HL-60 (cell line): ENCODE measurements around the gene KLHDC10.
"Not testable (repeated sequence)": the region's sequence is repeated elsewhere in the genome, so short reads cannot be mapped to it uniquely, and the experiment has no call there.

ENCODE experiments used
- DNase-seq, 2 experiments: peaks; one replicate each; pipeline ENCODE4 v3.0.0-alpha.2; 2010 to 2020; ENCODE audit warnings: low read depth in 1 of 2, low spot score in 1 of 2
- H3K27ac ChIP-seq: fragments of 250-450 bp; sonication (Bioruptor Pico); replicated peaks from 2 replicates; pipeline ENCODE4 v1.5.1; 2020; ENCODE audit warnings: mild to moderate bottlenecking, moderate library complexity
- H3K27me3 ChIP-seq: fragments of 250-450 bp; sonication (Bioruptor Pico); 2 replicates; pipeline ENCODE4 v1.5.1; 2021; ENCODE audit warnings: mild to moderate bottlenecking, moderate library complexity; ENCODE audit not compliant: insufficient read depth, poor library complexity, severe bottlenecking
- H3K4me3 ChIP-seq: replicated peaks from 2 replicates; pipeline ENCODE4 v1.5.1; 2011; ENCODE audit warnings: mild to moderate bottlenecking, control low read depth, low read length; ENCODE audit not compliant: insufficient read depth
- GABPA ChIP-seq: IDR thresholded peaks from 2 replicates; pipeline ENCODE4 v1.6.1; 2012; ENCODE audit warnings: low read depth
- POLR2AphosphoS5 ChIP-seq: IDR thresholded peaks from 2 replicates; pipeline ENCODE4 v1.6.1; 2012; ENCODE audit warnings: low read depth
- REST ChIP-seq: IDR thresholded peaks from 2 replicates; pipeline ENCODE4 v1.6.1; 2012; ENCODE audit warnings: low read depth; ENCODE audit not compliant: insufficient replicate concordance
- SPI1 ChIP-seq: IDR thresholded peaks from 2 replicates; pipeline ENCODE4 v1.6.1; 2012; ENCODE audit warnings: low read depth, mild to moderate bottlenecking, borderline replicate concordance
- TF ChIP-seq, protein P1 (sequence below): IDR thresholded peaks from one replicate; pipeline ENCODE4 v1.5.1; 2011; ENCODE audit warnings: low read length, control low read depth, inconsistent platforms; ENCODE audit not compliant: insufficient read depth

Gene KLHDC10

GRCh38 chr7:130037703-130038102 lies 32.6 kb upstream of the KLHDC10 start:
- no peak for DNase-seq
- TF ChIP-seq GABPA, result no peak
- TF ChIP-seq REST, result no peak
- TF ChIP-seq POLR2AphosphoS5, result no peak
- TF ChIP-seq, protein P1, sequence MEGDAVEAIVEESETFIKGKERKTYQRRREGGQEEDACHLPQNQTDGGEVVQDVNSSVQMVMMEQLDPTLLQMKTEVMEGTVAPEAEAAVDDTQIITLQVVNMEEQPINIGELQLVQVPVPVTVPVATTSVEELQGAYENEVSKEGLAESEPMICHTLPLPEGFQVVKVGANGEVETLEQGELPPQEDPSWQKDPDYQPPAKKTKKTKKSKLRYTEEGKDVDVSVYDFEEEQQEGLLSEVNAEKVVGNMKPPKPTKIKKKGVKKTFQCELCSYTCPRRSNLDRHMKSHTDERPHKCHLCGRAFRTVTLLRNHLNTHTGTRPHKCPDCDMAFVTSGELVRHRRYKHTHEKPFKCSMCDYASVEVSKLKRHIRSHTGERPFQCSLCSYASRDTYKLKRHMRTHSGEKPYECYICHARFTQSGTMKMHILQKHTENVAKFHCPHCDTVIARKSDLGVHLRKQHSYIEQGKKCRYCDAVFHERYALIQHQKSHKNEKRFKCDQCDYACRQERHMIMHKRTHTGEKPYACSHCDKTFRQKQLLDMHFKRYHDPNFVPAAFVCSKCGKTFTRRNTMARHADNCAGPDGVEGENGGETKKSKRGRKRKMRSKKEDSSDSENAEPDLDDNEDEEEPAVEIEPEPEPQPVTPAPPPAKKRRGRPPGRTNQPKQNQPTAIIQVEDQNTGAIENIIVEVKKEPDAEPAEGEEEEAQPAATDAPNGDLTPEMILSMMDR, result no peak
- TF ChIP-seq SPI1, result no peak
- H3K27ac ChIP-seq, result no peak overlapping the region
- no peak overlapping the region for H3K4me3 ChIP-seq
- no peaks in the 10 kb centered on the region for H3K27me3 ChIP-seq

- H3K27ac ChIP-seq, result no peak overlapping the region
- TF ChIP-seq GABPA (no peak), REST (no peak), POLR2AphosphoS5 (no peak), SPI1 (no peak)
- TF ChIP-seq, protein P1, result no peak
- H3K27me3 ChIP-seq, result no peaks in the 10 kb centered on the region
- no peak overlapping the region for H3K4me3 ChIP-seq
- no peak for DNase-seq
Measured at GRCh38 chr7:130040576-130040975, 29.8 kb upstream of the KLHDC10 start.

DNA sequence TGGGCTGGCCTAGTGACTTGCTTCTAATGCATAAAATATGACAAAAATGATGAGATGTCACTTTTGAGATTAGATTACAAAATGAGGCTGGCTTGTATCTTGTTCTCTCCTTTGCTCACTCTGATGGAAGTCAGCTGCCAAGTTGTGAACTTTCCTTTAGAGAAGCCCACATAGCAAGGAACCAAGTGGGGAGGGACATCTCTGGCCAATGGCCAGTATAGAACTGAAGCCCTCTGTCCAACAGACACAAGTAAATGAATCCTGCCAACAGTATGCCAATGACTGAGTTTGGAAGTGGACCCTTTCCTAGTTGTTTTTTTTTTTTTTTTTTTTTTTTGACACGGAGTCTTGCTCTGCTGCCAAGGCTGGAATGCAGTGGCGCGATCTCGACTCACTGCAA lies 22.5 kb upstream of the KLHDC10 start:
- Histone ChIP-seq H3K27ac (no peak overlapping the region), H3K4me3 (no peak overlapping the region), H3K27me3 (no peaks in the 10 kb centered on the region)
- TF ChIP-seq GABPA, result no peak
- TF ChIP-seq, protein P1, result no peak
- DNase-seq, result no peak

- Histone ChIP-seq H3K27me3 (no peaks in the 10 kb centered on the region), H3K27ac (no peak overlapping the region), H3K4me3 (no peak overlapping the region)
- DNase-seq, result no peak
- no peak for TF ChIP-seq REST
- TF ChIP-seq SPI1, result no peak
- no peak for TF ChIP-seq POLR2AphosphoS5
- no peak for TF ChIP-seq GABPA
- TF ChIP-seq, protein P1, result no peak
Measured at GRCh38 chr7:130048906-130049305, 21.4 kb upstream of the KLHDC10 start.

GRCh38 chr7:130052250-130052649 lies 18.1 kb upstream of the KLHDC10 start:
- H3K4me3 ChIP-seq, H3K27me3 ChIP-seq, DNase-seq, H3K27ac ChIP-seq: not testable (repeated sequence)
